HepG2 (cell line): Measurements from ENCODE around the gene SLC16A3. TPM values are rescaled to one million over a fixed set of nuclear protein-coding genes. Genes with fewer than 3 reads are reported as not detected.

Experiments
- POLR2AphosphoS2 ChIP-seq: IDR thresholded peaks from 2 replicates; pipeline ENCODE4 v1.6.1; 2011; ENCODE audit warnings: low read depth, low read length, improper control_type of control experiment
- TAF15 ChIP-seq: fragments of 200-400 bp; formaldehyde crosslinking; IDR thresholded peaks from one replicate; pipeline ENCODE4 v1.6.1; 2018; ENCODE audit warnings: mild to moderate bottlenecking, low read depth, low read length; ENCODE audit not compliant: poor library complexity, severe bottlenecking
- TARDBP ChIP-seq: sonication (generic); formaldehyde crosslinking; IDR thresholded peaks from 2 replicates; pipeline ENCODE4 v1.8.0; 2022; ENCODE audit warnings: mild to moderate bottlenecking, missing genetic modification reagents
- ZNF318 ChIP-seq: sonication (generic); formaldehyde crosslinking; IDR thresholded peaks from 2 replicates; pipeline ENCODE4 v1.4.0; 2020; ENCODE audit warnings: mild to moderate bottlenecking, missing genetic modification reagents
- ZNF326 ChIP-seq: sonication (generic); formaldehyde crosslinking; IDR thresholded peaks from 2 replicates; pipeline ENCODE4 v1.4.0; 2020; ENCODE audit warnings: missing genetic modification reagents, borderline replicate concordance
- ZNF552 ChIP-seq: sonication (generic); formaldehyde crosslinking; IDR thresholded peaks from 2 replicates; pipeline ENCODE4 v1.9.0; 2022; ENCODE audit warnings: missing genetic modification reagents, mild to moderate bottlenecking, borderline replicate concordance
- ZNF556 ChIP-seq: sonication (generic); formaldehyde crosslinking; IDR thresholded peaks from 2 replicates; pipeline ENCODE4 v1.4.0; 2020; ENCODE audit warnings: mild to moderate bottlenecking, missing genetic modification reagents, borderline replicate concordance
- ZNF724P ChIP-seq: sonication (generic); formaldehyde crosslinking; IDR thresholded peaks from 2 replicates; pipeline ENCODE4 v1.8.0; 2022; ENCODE audit warnings: missing genetic modification reagents, borderline replicate concordance
- polyA plus RNA-seq, 8 experiments: library from polyadenylated mRNA; depleted of rRNA in 3 of 8; stranded (reverse) in 7 of 8; unstranded in 1 of 8; fragments of >200 nt; fragmentation: Illumina TruSeq in 4 of 8; extraction: Trizol in 4 of 8; gene quantifications; 2 replicates each; pipeline versions ENCODE4 v1.2.1 to v1.2.3, GENCODE V29; 2011 to 2016; ENCODE audit warnings: low read depth in 4 of 8, missing spikeins in 1 of 8, mixed read lengths in 1 of 8; ENCODE audit not compliant: insufficient read depth in 1 of 8
- total RNA-seq, 5 experiments: library from RNA; depleted of rRNA; stranded (reverse); fragments of >200 nt; fragmentation: Illumina TruSeq; extraction: Trizol; gene quantifications; 2 replicates each; pipeline ENCODE4 v1.2.3, GENCODE V29; 2016; ENCODE audit warnings: low read depth in 1 of 5

SLC16A3 gene
- total and polyA plus RNA-seq, 2 of the 13 experiments (the other 11 are each of a cell fraction or from before 2014, with no cell fraction given), result 242 to 349 TPM

DNA sequence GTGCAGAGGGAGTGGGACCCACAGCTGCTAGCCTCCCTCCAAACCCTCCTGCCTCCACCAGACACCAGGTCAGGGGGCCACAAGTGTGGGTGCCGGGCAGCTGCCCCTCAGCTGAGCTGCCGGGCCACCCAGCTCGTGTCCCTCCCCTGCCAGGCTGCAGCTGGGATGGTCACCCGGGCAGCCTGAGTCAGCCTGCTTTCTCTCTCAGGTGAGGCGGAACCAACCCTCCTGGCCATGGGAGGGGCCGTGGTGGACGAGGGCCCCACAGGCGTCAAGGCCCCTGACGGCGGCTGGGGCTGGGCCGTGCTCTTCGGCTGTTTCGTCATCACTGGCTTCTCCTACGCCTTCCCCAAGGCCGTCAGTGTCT lies 6.9 kb downstream of the SLC16A3 start (continued):
- TF ChIP-seq ZNF326 (peak; percentile 78; the same call in 1 of the 2 replicates), ZNF724P (CRISPR knock-in tag) (no peak), TAF15 (no peak), POLR2AphosphoS2 (no peak), ZNF552 (CRISPR knock-in tag) (no peak), ZNF556 (CRISPR knock-in tag) (no peak), ZNF318 (CRISPR knock-in tag) (no peak), TARDBP (no peak)
